HG03354 (cell line): ENCODE results near the gene RUBCN.
"Not testable (repeated sequence)": the region's sequence is repeated elsewhere in the genome, so short reads cannot be mapped to it uniquely, and the experiment has no call there.

Source experiments
- ATAC-seq: cut with Tn5 transposase; IDR thresholded peaks from one replicate; pipeline ENCODE4 v1.9.1; 2021; ENCODE audit warnings: mild to moderate bottlenecking; ENCODE audit not compliant: unreplicated experiment, poor library complexity, severe bottlenecking

The RUBCN gene

GRCh38 chr3:197663367-197664140 lies 73.2 kb downstream of the RUBCN start:
- not testable (repeated sequence) for ATAC-seq

DNA sequence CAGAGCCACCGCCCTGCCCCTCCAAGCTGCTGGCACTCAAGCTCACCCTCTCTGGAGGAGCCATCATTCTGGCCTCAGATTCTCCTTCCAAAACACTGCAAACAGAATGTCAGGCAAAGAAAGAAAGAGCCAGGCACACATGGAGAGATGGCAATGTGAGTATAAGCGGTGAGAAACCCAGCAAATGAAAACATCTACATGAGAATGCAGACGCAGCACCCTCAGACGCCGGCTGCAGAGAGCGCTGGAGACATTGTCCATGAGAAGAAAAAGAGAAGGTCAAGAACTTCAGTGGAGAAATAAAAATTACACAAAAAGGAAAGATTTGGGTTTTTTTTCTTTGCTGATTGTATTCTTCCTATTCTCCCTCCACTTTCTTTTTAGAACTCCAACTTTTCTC lies 74.4 kb downstream of the RUBCN start:
- ATAC-seq = not testable (repeated sequence)

GRCh38 chr3:197661874-197662273 lies 74.8 kb downstream of the RUBCN start:
- ATAC-seq = not testable (repeated sequence)

DNA sequence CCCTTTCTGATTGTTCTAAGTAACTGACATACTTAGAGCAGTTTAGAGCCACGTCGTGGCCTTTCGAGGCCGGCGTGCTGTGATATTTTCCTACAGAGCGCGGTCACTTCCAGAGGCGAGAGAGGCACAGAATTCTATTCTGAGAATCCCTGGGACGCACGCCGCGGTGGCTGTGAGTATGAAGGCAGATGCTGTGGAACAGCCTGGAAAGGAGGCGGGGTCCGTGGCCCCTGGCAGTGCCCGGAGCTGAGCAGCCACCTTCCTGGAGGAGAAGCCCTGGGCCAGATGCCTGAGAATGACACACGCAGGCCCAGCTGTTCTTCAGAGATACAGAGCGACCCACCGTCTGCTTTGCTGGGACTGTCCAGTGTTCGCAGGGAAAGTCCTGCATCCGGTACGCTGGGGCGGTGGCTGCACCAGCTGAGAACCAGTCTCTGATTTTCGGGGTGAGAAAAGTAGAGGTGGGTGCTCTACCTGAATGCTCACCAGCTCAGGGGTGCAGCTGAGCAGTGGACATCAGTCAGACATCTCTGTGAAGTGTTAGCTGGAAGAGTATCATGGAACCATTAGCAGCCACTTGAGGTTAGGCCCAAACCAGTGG lies 75.4 kb downstream of the RUBCN start:
- ATAC-seq = not testable (repeated sequence)

GRCh38 chr3:197659701-197660100 lies 77.0 kb downstream of the RUBCN start:
- not testable (repeated sequence) for ATAC-seq

- ATAC-seq = peak; percentile 52
Measured at GRCh38 chr3:197659144-197659543, 77.6 kb downstream of the RUBCN start.

- not testable (repeated sequence) for ATAC-seq
Measured at GRCh38 chr3:197658706-197659105, 78.0 kb downstream of the RUBCN start.

DNA sequence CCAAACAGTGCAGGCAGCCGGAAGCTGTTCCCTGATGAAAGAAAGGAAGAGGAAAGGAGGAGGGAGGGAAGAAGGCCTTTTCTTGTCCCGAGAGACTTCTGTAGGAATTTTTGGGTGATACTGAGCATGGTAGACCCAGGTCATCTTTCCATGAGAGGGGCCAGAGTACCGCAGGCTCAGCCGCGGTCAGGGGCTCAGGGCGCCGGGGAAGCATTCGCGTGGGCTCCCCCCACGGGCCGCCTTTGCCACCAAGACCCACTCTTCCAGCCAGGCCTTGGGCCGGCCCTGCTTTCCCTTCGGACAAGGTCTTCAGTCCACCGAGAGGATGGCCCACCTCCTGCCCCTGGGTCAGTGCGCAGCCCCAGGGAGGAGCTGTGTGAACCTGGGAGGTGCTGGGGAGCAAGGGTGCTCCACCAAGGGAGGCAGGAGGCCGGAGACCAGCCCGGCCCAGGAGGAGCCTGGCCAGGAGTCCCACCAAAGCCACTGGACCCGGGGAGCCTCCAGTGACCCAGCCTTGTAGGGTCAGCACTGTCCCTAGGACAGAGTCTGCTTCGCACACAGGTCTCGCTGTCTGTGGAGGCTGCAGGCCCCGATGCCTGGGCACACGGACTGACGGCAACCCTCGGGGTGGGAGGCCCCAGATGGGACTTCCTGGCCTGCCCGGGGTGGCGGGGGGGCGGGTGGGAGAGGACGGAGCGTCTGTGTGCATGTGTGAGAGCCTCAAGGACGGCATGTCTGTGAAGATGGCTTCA lies 79.0 kb downstream of the RUBCN start:
- not testable (repeated sequence) for ATAC-seq

- not testable (repeated sequence) for ATAC-seq
Measured at GRCh38 chr3:197656960-197657359, 79.7 kb downstream of the RUBCN start.

- not testable (repeated sequence) for ATAC-seq
Measured at GRCh38 chr3:197656129-197656528, 80.6 kb downstream of the RUBCN start.

DNA sequence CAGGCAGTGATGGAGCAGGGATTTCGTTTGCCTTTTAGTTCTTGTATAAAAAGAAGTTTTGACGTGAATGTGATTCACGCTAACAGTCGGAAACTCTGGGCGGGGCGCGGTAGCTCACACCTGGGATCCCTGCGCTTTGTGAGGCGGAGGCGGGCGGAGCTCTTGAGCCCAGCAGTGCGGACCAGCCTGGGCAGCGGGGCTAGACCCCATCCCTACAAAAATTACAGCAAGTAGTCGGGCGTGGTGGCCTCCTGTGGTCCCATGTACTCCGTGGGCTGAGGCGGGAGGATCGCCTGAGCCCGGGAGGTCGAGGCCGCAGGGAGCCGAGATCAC lies 81.7 kb downstream of the RUBCN start:
- ATAC-seq = peak; percentile 36

DNA sequence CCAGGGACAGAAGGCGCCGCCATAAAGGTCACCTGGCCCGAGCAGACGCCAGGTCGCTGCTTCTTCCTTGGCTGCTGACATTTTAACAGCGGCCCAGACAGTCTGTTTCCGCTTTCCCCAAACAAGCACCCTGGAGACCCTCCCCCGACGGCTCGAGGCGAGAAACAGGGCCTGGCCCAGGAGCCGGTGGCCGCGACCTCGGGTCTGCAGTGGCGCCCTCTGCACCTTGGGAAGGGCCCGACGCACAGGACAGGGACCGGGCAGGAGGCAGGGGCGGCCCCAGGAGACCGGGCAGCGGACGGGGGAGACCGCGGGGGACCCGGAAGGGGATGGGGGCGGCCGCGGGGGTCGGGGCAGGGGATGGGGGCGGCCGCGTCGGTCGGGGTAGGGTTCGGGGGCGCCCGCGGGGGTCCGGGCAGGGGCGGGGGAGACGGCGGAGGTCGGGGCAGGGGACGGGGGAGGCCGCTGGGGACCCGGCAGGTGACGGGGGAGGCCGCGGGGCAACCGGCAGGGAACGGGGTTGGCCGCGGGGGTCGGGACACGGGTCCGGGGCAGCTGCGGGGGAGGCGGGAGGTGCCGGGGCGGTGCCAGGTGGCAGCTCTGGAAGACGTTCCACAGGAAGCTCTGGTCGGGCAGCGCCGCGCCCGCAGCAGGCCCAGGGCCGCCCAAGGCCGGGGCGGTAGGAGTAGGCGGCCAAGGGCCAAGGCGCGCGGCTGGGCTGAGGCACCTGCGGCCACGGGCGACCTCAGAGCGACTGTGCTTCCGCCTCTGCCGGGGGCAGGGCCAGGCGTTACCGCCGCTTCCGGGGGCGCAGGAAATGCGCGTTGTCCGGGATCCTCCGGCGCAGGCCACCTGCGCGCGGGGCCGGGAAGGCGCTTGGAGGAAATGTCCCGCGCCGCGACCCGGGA lies 82.4 kb downstream of the RUBCN start:
- peak; percentile 91 for ATAC-seq

GRCh38 chr3:197652860-197653259 lies 83.8 kb downstream of the RUBCN start:
- not testable (repeated sequence) for ATAC-seq

- not testable (repeated sequence) for ATAC-seq
Measured at GRCh38 chr3:197647649-197648048, 89.1 kb downstream of the RUBCN start.

DNA sequence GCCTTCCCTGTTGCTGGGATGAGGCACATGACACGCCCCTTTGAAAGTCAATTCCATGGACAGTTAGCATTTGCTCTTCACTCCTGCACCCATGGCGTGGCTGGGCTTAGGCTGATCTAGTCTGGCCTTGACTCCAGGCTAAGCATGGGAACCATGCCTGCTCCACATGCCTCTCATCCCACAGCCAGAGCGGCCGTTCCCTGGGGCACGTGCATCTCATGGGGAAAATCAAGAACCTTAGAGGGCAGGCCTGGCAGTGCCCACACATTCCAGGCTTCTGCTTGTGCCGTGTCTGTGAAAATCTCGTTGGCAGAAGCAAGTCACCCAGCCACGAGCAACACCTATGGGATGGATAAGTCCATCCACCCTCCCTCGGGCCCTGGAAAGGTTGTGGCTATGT lies 89.5 kb downstream of the RUBCN start:
- not testable (repeated sequence) for ATAC-seq

DNA sequence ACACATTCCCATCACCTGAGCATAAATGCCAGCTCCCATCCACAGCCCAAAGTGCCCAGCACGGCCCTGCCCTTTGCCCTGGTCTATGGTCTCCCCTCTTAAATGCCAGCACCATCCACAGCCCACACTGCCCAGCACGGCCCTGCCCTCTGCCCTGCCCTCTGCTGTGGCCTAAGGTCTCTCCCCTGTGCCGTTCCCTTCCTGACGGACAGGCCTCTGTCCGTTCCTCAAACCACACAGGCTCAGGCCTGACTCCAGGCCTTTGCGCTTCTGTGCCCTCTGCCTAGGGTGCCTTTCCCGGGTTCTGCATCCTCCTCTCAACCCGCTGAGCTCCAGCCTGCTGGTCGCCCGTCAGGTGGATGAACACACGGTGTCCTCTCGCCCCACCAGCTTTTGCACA lies 90.4 kb downstream of the RUBCN start:
- ATAC-seq = not testable (repeated sequence)

DNA sequence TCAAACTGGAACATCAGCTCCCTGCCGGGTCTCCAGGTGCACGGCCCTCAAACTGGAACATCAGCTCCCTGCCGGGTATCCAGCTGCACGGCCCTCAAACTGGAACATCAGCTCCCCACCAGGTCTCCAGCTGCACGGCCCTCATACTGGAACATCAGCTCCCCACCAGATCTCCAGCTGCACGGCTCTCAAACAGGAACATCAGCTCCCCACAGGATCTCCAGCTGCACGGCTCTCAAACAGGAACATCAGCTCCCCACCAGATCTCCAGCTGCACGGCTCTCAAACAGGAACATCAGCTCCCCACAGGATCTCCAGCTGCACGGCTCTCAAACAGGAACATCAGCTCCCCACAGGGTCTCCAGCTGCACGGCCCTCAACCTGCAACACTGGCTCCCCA lies 99.1 kb downstream of the RUBCN start:
- ATAC-seq = not testable (repeated sequence)

GRCh38 chr3:197631989-197632388 lies 104.7 kb downstream of the RUBCN start:
- ATAC-seq = not testable (repeated sequence)

DNA sequence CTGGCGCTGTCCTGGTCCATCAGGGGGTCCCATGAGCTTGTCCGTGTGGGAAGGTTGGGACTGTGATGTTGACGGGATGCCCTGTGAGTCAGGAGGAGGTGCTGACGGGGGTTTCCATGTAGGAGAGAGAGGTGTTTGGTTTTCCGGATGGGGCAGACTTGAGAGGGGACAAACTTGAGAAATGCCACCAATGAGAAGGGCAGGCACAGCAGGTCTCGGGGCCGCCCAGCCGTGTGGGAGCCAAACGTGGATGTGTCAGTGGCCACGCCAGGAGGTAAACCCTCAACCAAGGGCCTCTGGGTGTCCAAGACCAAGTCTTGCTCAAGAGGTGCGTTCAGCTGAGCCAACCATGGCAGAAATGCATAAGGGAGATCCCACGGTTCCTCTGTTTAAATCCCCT lies 105.9 kb downstream of the RUBCN start:
- ATAC-seq = not testable (repeated sequence)

DNA sequence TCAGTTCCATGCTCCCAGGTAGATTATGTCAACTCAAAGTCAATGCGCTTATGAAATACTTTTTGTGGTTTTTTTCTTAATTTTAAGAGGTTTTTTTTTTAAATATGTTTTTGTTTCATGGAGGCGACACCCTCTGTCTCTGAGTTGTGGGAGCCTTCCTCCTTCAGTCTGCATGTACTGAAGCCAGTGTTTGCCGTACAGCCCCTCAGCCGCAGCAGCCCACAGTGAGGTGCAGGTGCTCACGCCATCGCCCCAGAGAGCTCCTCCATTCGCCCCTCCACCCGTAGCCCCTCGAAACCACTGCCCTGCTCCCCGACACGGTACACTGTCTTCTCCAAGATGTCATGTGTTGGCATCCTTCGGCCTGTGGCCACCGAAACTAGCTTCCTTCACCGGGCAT lies 107.4 kb downstream of the RUBCN start:
- not testable (repeated sequence) for ATAC-seq
